H9 (cell line): Measurements from ENCODE around the gene PHOSPHO2. TPM values are rescaled to one million over a fixed set of nuclear protein-coding genes. Genes with fewer than 3 reads are reported as not detected.

Source experiments
- DNase-seq: peaks from one replicate; pipeline ENCODE4 v3.0.0-alpha.2; 2017
- H2AFZ ChIP-seq: one replicate; pipeline ENCODE4 v1.6.1; 2013; ENCODE audit warnings: mild to moderate bottlenecking, low read length, control low read depth, moderate library complexity
- H2AK5ac ChIP-seq: 2 replicates; pipeline ENCODE4 v1.6.1; 2013; ENCODE audit warnings: low read length, control low read depth, mixed read lengths; ENCODE audit not compliant: insufficient read length
- H2BK120ac ChIP-seq: one replicate; pipeline ENCODE4 v1.6.1; 2013; ENCODE audit warnings: low read depth, mild to moderate bottlenecking, low read length, control low read depth, inconsistent platforms; ENCODE audit not compliant: poor library complexity, severe bottlenecking
- H2BK12ac ChIP-seq: 2 replicates; pipeline ENCODE4 v1.6.1; 2013; ENCODE audit warnings: low read length, control low read depth, mixed read lengths, low read depth; ENCODE audit not compliant: insufficient read length
- H2BK15ac ChIP-seq: 2 replicates; pipeline ENCODE4 v1.6.1; 2013; ENCODE audit warnings: low read depth, low read length, control low read depth
- H2BK20ac ChIP-seq: one replicate; pipeline ENCODE4 v1.6.1; 2013; ENCODE audit warnings: low read depth, mild to moderate bottlenecking, low read length, control low read depth, inconsistent platforms; ENCODE audit not compliant: poor library complexity, severe bottlenecking
- H2BK5ac ChIP-seq: 2 replicates; pipeline ENCODE4 v1.6.1; 2013; ENCODE audit warnings: low read length, control low read depth, mixed read lengths; ENCODE audit not compliant: insufficient read length
- H3K14ac ChIP-seq: 2 replicates; pipeline ENCODE4 v1.6.1; 2013; ENCODE audit warnings: low read length, control low read depth; ENCODE audit not compliant: insufficient read depth
- H3K18ac ChIP-seq: 2 replicates; pipeline ENCODE4 v1.6.1; 2013; ENCODE audit warnings: low read depth, mild to moderate bottlenecking, mixed read lengths, low read length, control low read depth; ENCODE audit not compliant: insufficient read length
- H3K23ac ChIP-seq: 2 replicates; pipeline ENCODE4 v1.6.1; 2013; ENCODE audit warnings: low read length, control low read depth, mixed read lengths, low read depth; ENCODE audit not compliant: insufficient read length
- H3K23me2 ChIP-seq: 2 replicates; pipeline ENCODE4 v1.6.1; 2013; ENCODE audit warnings: low read depth, mild to moderate bottlenecking, mixed read lengths, low read length, control low read depth; ENCODE audit not compliant: insufficient read length, poor library complexity, severe bottlenecking
- H3K27ac ChIP-seq: 2 replicates; pipeline ENCODE4 v1.5.1; 2013; ENCODE audit warnings: low read length, control low read depth, mixed read lengths, low read depth; ENCODE audit not compliant: insufficient read length
- H3K27me3 ChIP-seq: 2 replicates; pipeline ENCODE4 v1.6.1; 2013; ENCODE audit warnings: low read length, control low read depth, inconsistent platforms; ENCODE audit not compliant: insufficient read depth
- H3K4ac ChIP-seq: 2 replicates; pipeline ENCODE4 v1.6.1; 2013; ENCODE audit warnings: low read depth, mild to moderate bottlenecking, control low read depth, inconsistent platforms, low read length, moderate library complexity
- H3K4me1 ChIP-seq: 2 replicates; pipeline ENCODE4 v1.6.1; 2013; ENCODE audit warnings: low read length, control low read depth, inconsistent platforms; ENCODE audit not compliant: insufficient read depth
- H3K4me2 ChIP-seq: 2 replicates; pipeline ENCODE4 v1.6.1; 2013; ENCODE audit warnings: low read length, control low read depth, mixed read lengths; ENCODE audit not compliant: insufficient read length, insufficient read depth
- H3K56ac ChIP-seq: 2 replicates; pipeline ENCODE4 v1.6.1; 2013; ENCODE audit warnings: low read depth, mild to moderate bottlenecking, mixed read lengths, low read length, control low read depth; ENCODE audit not compliant: insufficient read length
- H3K79me1 ChIP-seq: 2 replicates; pipeline ENCODE4 v1.6.1; 2013; ENCODE audit warnings: low read depth, mild to moderate bottlenecking, moderate library complexity, low read length, control low read depth, inconsistent platforms; ENCODE audit not compliant: insufficient read depth, poor library complexity, severe bottlenecking
- H3K79me2 ChIP-seq: 2 replicates; pipeline ENCODE4 v1.6.1; 2013; ENCODE audit warnings: low read length, control low read depth, inconsistent platforms; ENCODE audit not compliant: insufficient read depth
- H3K9ac ChIP-seq: 2 replicates; pipeline ENCODE4 v1.6.1; 2013; ENCODE audit warnings: low read length, control low read depth, mixed read lengths; ENCODE audit not compliant: insufficient read length; ENCODE audit errors: extremely low read depth
- H3K9me3 ChIP-seq: one replicate; pipeline ENCODE4 v1.6.1; 2013; ENCODE audit warnings: low read depth, low read length, inconsistent platforms; ENCODE audit not compliant: control insufficient read depth
- H3T11ph ChIP-seq: one replicate; pipeline ENCODE4 v1.6.1; 2013; ENCODE audit warnings: mild to moderate bottlenecking, low read length, control low read depth, inconsistent platforms
- H4K20me1 ChIP-seq: one replicate; pipeline ENCODE4 v1.6.1; 2013; ENCODE audit not compliant: control insufficient read depth, insufficient read length, insufficient read depth
- H4K5ac ChIP-seq: 2 replicates; pipeline ENCODE4 v1.6.1; 2013; ENCODE audit warnings: low read depth, mild to moderate bottlenecking, mixed read lengths, low read length, control low read depth; ENCODE audit not compliant: insufficient read length
- H4K8ac ChIP-seq: replicated peaks from 2 replicates; pipeline ENCODE4 v1.6.1; 2013; ENCODE audit warnings: low read length, control low read depth, mixed read lengths, low read depth; ENCODE audit not compliant: insufficient read length
- H4K91ac ChIP-seq: 2 replicates; pipeline ENCODE4 v1.6.1; 2013; ENCODE audit warnings: low read depth, mild to moderate bottlenecking, moderate library complexity, mixed read lengths, low read length, control low read depth; ENCODE audit not compliant: insufficient read length
- H3K27ac Mint-ChIP-seq, 3 experiments: 2 replicates in 2 of 3; 3 replicates in 1 of 3; pipeline ENCODE4 v1.8.0; 2020 to 2021; ENCODE audit warnings: mixed read lengths in 3 of 3, mild to moderate bottlenecking in 1 of 3, moderate library complexity in 1 of 3
- H3K27me3 Mint-ChIP-seq: 2 replicates; pipeline ENCODE4 v1.8.0; 2021; ENCODE audit warnings: low read depth, mild to moderate bottlenecking, moderate library complexity, mixed read lengths
- H3K36me3 Mint-ChIP-seq, 3 experiments: 2 replicates in 2 of 3; 3 replicates in 1 of 3; pipeline ENCODE4 v1.8.0; 2020 to 2021; ENCODE audit warnings: low read depth in 3 of 3, mixed read lengths in 3 of 3; ENCODE audit not compliant: insufficient read depth in 1 of 3
- H3K4me1 Mint-ChIP-seq, 2 experiments: 2 replicates each; pipeline ENCODE4 v1.8.0; 2020; ENCODE audit warnings: mixed read lengths in 2 of 2
- H3K4me3 Mint-ChIP-seq, 2 experiments: 2 replicates in 1 of 2; 3 replicates in 1 of 2; pipeline ENCODE4 v1.8.0; 2020 to 2021; ENCODE audit warnings: mild to moderate bottlenecking in 2 of 2, mixed read lengths in 2 of 2, moderate library complexity in 1 of 2
- H3K9me3 Mint-ChIP-seq, 2 experiments: 2 replicates in 1 of 2; 3 replicates in 1 of 2; pipeline ENCODE4 v1.8.0; 2020; ENCODE audit warnings: mild to moderate bottlenecking in 2 of 2, mixed read lengths in 2 of 2, moderate library complexity in 1 of 2
- CTCF ChIP-seq: fragments of 200-600 bp; sonication (generic); conservative IDR thresholded peaks from 3 replicates; pipeline ENCODE4 v1.8.0; 2021; ENCODE audit warnings: antibody characterized with exemption, mild to moderate bottlenecking
- WGBS: extraction: QIAGEN DNeasy Blood & Tissue Kit; methylation state at CpG from one replicate; pipeline ENCODE4 v1.1.7; 2013; ENCODE audit warnings: missing lambda C conversion rate, low lambda C conversion rate, mixed read lengths; ENCODE audit not compliant: insufficient read length; ENCODE audit errors: extremely low coverage; 5-methylcytosine and 5-hydroxymethylcytosine counted together
- total RNA-seq: library from RNA; stranded (reverse); gene quantifications from 2 replicates; pipeline ENCODE4 v1.2.1, GENCODE V29; 2021

PHOSPHO2 gene
- total RNA-seq, 1 experiment from 2014 or later: 7.2 TPM

GRCh38 chr2:169670937-169671336 is 23.3 kb upstream of the PHOSPHO2 start:
- Histone ChIP-seq H4K5ac (no peak overlapping the region), H3K23me2 (no peaks in the 10 kb centered on the region), H2BK120ac (no peak overlapping the region), H3K79me1 (no peaks in the 10 kb centered on the region), H2BK5ac (no peak overlapping the region), H3K9me3 (no peaks in the 10 kb centered on the region), H2BK12ac (no peak overlapping the region), H3T11ph (no peak overlapping the region), H3K27ac (no peak overlapping the region), H2BK15ac (no peak overlapping the region), H3K23ac (no peak overlapping the region), H3K27me3 (no peaks in the 10 kb centered on the region), H3K56ac (no peak overlapping the region), H2BK20ac (no peak overlapping the region), H3K79me2 (no peaks in the 10 kb centered on the region), H2AFZ (no peak overlapping the region), H3K4me1 (no peaks in the 10 kb centered on the region), H3K9ac (no peak overlapping the region), H3K14ac (no peak overlapping the region), H3K18ac (no peak overlapping the region), H3K4me2 (no peak overlapping the region), H4K91ac (no peak overlapping the region), H4K8ac (no peak overlapping the region), H2AK5ac (no peak overlapping the region), H4K20me1 (no peaks in the 10 kb centered on the region), H3K4ac (no peak overlapping the region)
- H3K9me3 Mint-ChIP-seq: no peaks in the 10 kb centered on the region
- no CpG with 5 or more reads among the region's 4 CpGs for WGBS
- no peaks in the 10 kb centered on the region for H3K27me3 Mint-ChIP-seq
- H3K36me3 Mint-ChIP-seq: no peaks in the 10 kb centered on the region
- no peak for DNase-seq
- TF ChIP-seq CTCF: no peak
- H3K27ac Mint-ChIP-seq: no peak overlapping the region
- no peak overlapping the region for H3K4me3 Mint-ChIP-seq
- H3K4me1 Mint-ChIP-seq: peaks cover 0 to under 1% of the 10 kb centered on the region in 2 experiments; a peak in 1 of 4 replicates
